ENCODE data around the gene EDA2R. TPM values are rescaled to one million over a fixed set of nuclear protein-coding genes. Genes with fewer than 3 reads are reported as not detected.

The EDA2R gene
- polyA plus RNA-seq, 4 donors: 0.53 to 1.9 (median 0.59) TPM

DNA sequence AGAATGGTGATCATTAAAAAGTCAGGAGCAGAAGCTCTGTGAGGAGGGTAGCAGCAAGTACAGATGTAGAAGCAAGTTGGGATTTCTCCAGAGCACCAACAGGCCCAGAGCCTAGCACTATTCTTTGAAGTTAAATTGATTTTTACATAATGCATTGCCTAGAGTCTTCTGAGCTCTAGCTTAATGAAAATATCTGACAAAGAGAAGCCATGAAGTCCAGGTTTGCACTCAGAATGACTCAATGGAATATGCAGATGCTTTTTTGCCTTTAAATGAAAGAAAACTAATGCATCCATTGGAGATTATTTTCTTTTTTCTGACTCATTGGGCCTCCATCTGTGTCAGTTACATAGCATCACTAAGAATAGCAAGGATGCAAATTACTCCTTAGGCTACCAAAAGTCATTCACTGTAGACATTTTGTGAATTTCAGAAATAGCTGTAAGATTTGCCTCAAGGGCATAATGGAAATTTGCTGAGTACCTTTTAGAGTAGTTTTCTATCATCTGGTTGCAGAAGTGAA, 91.0 kb downstream of the EDA2R start:
- DNase-seq (ENCODE audit: low read depth in 4 of 4, low spot score in 3 of 4): no peak
